NCI-H2227 treated with DMSO at 0.1 percent for 48 hours (cell line): ENCODE results near the gene HARS1.
A peak's percentile ranks its signal among the peaks of the same experiment; 100 is the strongest.
"Not testable (repeated sequence)": the region's sequence is repeated elsewhere in the genome, so short reads cannot be mapped to it uniquely, and the experiment has no call there.

Source experiments
- DNase-seq: peaks from one replicate; lab custom pipeline; 2025; lab: John Stamatoyannopoulos, UW

The HARS1 gene, protein sequence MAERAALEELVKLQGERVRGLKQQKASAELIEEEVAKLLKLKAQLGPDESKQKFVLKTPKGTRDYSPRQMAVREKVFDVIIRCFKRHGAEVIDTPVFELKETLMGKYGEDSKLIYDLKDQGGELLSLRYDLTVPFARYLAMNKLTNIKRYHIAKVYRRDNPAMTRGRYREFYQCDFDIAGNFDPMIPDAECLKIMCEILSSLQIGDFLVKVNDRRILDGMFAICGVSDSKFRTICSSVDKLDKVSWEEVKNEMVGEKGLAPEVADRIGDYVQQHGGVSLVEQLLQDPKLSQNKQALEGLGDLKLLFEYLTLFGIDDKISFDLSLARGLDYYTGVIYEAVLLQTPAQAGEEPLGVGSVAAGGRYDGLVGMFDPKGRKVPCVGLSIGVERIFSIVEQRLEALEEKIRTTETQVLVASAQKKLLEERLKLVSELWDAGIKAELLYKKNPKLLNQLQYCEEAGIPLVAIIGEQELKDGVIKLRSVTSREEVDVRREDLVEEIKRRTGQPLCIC

GRCh38 chr5:140690941-140691924, at the start of gene HARS1, which contains the start of gene HARS2:
Gene HARS1 (minus strand): TSS chr5:140691370. CDS start chr5:140691304, 66 bp downstream.
Gene HARS2 (plus strand): TSS chr5:140691455. CDS start chr5:140691649, 194 bp downstream.
- peak; percentile 82 for DNase-seq

DNA sequence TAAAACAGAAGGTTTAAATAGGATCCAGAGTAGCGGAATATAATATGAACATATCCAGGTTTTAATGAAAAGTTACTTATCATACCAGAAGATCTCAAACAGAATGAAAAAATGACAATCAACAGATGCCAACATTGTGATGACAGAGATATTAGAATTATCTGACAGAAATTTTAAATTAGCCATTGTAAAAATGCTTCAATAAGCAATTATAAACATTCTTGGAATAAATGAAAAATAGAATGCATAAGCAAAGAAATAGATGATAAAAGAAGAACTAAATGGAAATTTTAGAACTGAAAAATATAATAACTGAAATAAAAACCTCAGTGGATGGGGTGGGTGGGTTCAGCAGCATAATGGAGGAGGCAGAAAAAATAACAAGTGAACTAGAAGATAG, 46.3 kb upstream of the HARS1 start:
- DNase-seq, result no peak

GRCh38 chr5:140734354-140734753, 43.2 kb upstream of the HARS1 start:
- no peak for DNase-seq

DNA sequence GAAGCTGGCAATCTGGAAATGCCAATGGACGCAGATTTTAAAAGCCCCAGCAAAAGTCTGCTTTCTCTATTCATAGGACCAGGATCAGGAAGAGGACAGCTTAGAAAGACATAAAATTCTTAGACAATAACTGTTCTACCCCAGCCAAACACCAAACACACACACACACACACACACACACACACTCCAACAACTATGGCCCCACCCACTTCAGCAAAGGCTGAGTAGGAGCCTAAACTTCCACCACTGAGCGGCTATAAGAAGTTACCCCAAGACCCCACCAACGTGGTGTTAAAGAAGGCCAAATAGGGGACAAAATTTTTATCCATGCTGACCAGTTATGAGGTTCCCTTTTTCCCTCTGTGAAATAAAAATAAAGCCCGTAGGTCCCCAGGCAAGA, 41.9 kb upstream of the HARS1 start:
- DNase-seq, result no peak

GRCh38 chr5:140725799-140726471, 34.8 kb upstream of the HARS1 start:
- peak; percentile 90 for DNase-seq

DNA sequence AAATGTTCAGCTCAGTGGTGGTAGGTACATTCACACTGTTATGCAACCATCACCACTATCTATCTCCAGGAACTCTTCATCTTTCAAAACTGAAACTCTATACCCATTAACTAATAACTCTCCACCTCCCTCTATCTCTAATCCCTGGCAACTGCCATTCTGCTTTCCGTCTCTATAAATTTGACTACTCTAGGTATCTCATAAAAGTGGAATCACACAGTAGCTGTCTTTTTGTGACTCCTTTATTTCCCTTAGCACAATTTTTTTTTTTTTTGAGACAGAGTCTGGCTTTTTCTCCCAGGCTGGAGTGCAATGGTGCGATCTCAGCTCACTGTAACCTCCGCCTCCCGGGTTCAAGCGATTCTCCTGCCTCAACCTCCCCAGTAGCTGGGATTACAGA, 30.2 kb upstream of the HARS1 start:
- not testable (repeated sequence) for DNase-seq

DNA sequence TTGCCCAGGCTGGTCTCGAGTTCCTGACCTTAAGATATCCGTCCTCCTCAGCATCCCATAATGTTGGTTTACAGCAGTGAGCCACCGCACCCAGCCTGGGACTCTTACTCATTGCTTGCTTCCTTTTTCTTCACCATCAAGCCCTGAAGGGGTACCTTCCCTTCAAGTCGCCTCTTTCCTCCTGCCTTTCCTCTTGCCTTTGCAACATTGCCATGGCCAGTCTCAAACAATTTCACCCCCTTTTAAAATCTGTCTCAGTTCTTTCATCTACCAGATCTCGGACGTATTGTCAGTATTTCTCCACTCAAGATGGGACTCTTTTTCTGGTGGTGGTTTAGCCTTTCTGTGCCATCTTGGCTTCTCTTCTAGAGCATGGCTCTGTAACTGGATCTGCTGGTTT, 29.6 kb upstream of the HARS1 start:
- DNase-seq, result peak; percentile 10

GRCh38 chr5:140718266-140718592, 27.1 kb upstream of the HARS1 start:
- no peak for DNase-seq

DNA sequence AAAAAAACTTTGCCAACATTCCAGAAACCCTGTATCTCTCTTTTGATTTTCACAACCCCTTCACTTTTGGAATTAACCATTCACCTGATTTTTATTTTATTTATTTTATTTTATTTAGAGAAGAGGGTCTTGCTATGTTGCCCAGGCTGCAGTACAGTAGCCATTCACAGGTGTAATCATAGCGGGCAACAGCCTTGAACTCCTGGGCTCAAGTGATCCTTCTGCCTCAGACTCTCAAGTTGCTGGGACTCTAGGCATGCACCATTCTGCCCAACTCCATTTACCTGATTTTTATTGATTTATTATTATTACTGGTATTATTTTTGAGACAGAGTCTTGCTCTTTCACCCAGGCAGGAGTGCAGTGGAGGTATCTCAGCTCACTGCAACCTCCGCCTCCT, 25.1 kb upstream of the HARS1 start:
- not testable (repeated sequence) for DNase-seq

GRCh38 chr5:140713562-140714094, 22.5 kb upstream of the HARS1 start:
- no peak for DNase-seq

DNA sequence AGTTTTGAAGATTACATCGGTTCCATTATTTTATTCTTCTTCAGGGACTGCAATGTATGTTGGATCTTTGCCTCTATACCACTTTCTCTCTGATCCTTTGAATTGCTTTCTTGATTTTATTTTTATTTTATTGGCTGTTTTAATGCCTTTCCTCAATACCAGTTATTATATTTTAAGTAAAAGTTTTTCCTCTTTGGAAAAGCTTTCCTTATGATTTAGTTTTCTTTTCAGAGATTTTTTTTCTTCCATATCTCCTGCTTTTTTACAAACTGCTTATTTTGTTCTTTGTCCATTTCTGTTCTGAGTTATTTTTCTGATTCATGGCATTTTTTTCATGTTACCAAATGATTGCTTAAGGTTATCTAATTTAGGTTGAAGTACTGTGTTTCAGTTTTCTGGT, 20.6 kb upstream of the HARS1 start:
- DNase-seq, result no peak

- peak; percentile 88 for DNase-seq
Observed at GRCh38 chr5:140710899-140711552, 19.9 kb upstream of the HARS1 start.

GRCh38 chr5:140708787-140709186, 17.6 kb upstream of the HARS1 start:
- DNase-seq, result not testable (repeated sequence)

GRCh38 chr5:140707812-140708211, 16.6 kb upstream of the HARS1 start:
- DNase-seq, result no peak

- peak; percentile 88 for DNase-seq
Observed at GRCh38 chr5:140700177-140701144, 9.3 kb upstream of the HARS1 start, which contains the start of gene ZMAT2. Gene ZMAT2 (plus strand): TSS chr5:140700447. CDS start chr5:140700461, 14 bp downstream.

GRCh38 chr5:140696891-140697492, 5.8 kb upstream of the HARS1 start:
- no peak for DNase-seq

DNA sequence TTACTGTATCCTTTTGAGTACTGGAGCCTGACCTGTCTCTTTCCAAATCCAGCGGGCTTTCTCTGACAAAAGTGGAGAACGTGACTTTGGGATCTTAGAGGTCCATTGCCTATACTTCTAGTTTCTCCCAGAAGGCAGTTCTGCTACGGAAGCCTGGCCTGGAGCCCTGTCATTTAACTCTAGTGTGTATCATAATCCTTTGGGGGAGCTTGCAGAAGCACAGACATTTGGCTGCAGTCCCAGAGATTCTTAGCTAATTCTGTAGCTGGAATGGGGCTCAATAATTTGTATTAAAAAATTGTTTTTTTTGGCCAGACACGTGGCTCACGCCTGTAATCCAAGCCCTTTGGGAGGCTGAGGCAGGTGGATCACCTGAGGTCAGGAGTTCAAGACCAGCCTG, 3.1 kb upstream of the HARS1 start:
- DNase-seq, result no peak

DNA sequence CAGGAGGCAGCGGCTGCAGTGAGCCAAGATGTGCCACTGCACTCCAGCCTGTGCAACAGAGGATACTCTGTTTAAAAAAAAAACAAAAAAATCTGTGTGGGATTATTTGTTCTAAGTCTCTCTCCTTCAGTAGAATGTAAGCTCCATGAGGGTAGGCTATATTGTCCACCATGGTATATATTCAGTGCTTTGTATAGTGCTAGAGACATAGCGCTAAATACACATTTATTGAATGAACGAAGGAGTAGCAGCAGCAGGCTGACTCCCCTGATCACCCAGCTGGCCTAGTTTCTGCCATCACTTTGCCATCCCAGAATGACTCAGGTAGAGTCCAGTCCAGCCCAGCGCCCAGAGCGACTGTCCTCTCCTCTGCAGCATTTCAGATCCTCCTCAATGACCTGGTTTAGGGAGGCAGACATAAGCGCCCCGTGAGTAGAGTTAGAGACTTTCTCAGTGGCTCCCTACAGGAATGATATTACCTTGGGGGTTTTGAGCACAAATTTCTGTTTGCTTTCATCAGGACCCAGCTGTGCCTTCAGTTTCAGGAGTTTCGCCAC, 716 bp downstream of the HARS1 start:
- DNase-seq, result peak; percentile 36

DNA sequence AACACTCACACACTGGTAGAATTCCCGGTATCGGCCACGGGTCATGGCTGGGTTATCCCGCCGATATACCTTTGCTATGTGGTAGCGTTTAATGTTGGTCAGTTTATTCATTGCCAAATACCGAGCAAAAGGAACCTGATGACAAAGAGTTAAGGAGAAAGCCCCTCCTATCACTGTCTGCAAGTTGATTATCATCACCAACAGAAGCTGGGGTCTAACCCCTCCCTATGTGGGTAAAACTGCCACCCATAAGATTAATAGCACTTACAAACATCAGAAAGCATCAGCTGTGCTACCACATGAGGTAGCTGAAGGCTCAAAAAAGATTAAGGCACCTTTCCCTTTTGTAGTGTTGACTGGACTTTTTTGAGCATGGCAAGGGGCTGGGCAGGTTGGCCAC, 12.2 kb downstream of the HARS1 start:
- DNase-seq, result no peak
